HepG2 (cell line): ENCODE data around the gene DQX1. TPM values are rescaled to one million over a fixed set of nuclear protein-coding genes. Genes with fewer than 3 reads are reported as not detected.

Experiments
- GATAD1 ChIP-seq: IDR thresholded peaks from 2 replicates; pipeline ENCODE4 v1.6.1; 2016; ENCODE audit warnings: missing genetic modification reagents, missing compliant biosample characterization
- JUNB ChIP-seq: sonication (generic); formaldehyde crosslinking; IDR thresholded peaks from 2 replicates; pipeline ENCODE4 v1.8.0; 2022; ENCODE audit warnings: missing genetic modification reagents, mild to moderate bottlenecking, borderline replicate concordance
- MTF1 ChIP-seq: sonication (generic); formaldehyde crosslinking; IDR thresholded peaks from 2 replicates; pipeline ENCODE4 v1.5.0; 2020; ENCODE audit warnings: missing genetic modification reagents
- NCOR1 ChIP-seq: fragments of 200-600 bp; sonication (generic); IDR thresholded peaks from 2 replicates; pipeline ENCODE4 v1.7.0; 2017; ENCODE audit warnings: antibody characterized with exemption, low read length, borderline replicate concordance
- RAD21 ChIP-seq: fragments of 450-650 bp; formaldehyde crosslinking; IDR thresholded peaks from 2 replicates; pipeline ENCODE4 v1.5.0; 2020; ENCODE audit warnings: mild to moderate bottlenecking
- RBFOX2 ChIP-seq: fragments of 200-400 bp; formaldehyde crosslinking; IDR thresholded peaks from 2 replicates; pipeline ENCODE4 v1.6.1; 2017; ENCODE audit warnings: low read depth, mild to moderate bottlenecking, low read length
- WIZ ChIP-seq: sonication (generic); formaldehyde crosslinking; IDR thresholded peaks from 2 replicates; pipeline ENCODE4 v1.5.1; 2020; ENCODE audit warnings: mild to moderate bottlenecking, missing genetic modification reagents
- ZBTB7B ChIP-seq: sonication (generic); formaldehyde crosslinking; IDR thresholded peaks from 2 replicates; pipeline ENCODE4 v1.4.0; 2020; ENCODE audit warnings: missing genetic modification reagents
- ZNF761 ChIP-seq: sonication (generic); formaldehyde crosslinking; conservative IDR thresholded peaks from 2 replicates; pipeline ENCODE4 v1.4.0; 2020; ENCODE audit warnings: mild to moderate bottlenecking, missing genetic modification reagents
- ZNF782 ChIP-seq: sonication (generic); formaldehyde crosslinking; IDR thresholded peaks from 2 replicates; pipeline ENCODE4 v1.4.0; 2020; ENCODE audit warnings: missing genetic modification reagents, mild to moderate bottlenecking, borderline replicate concordance
- polyA plus RNA-seq, 8 experiments: library from polyadenylated mRNA; depleted of rRNA in 3 of 8; stranded (reverse) in 7 of 8; unstranded in 1 of 8; fragments of >200 nt; fragmentation: Illumina TruSeq in 4 of 8; extraction: Trizol in 4 of 8; gene quantifications; 2 replicates each; pipeline versions ENCODE4 v1.2.1 to v1.2.3, GENCODE V29; 2011 to 2016; ENCODE audit warnings: low read depth in 4 of 8, missing spikeins in 1 of 8, mixed read lengths in 1 of 8; ENCODE audit not compliant: insufficient read depth in 1 of 8
- total RNA-seq, 5 experiments: library from RNA; depleted of rRNA; stranded (reverse); fragments of >200 nt; fragmentation: Illumina TruSeq; extraction: Trizol; gene quantifications; 2 replicates each; pipeline ENCODE4 v1.2.3, GENCODE V29; 2016; ENCODE audit warnings: low read depth in 1 of 5
- TF ChIP-seq, protein P1 (sequence below): sonication (generic); formaldehyde crosslinking; IDR thresholded peaks from 2 replicates; pipeline ENCODE4 v1.4.0; 2020; ENCODE audit warnings: missing genetic modification reagents
- TF ChIP-seq, protein P2 (sequence below): sonication (generic); formaldehyde crosslinking; IDR thresholded peaks from 2 replicates; pipeline ENCODE4 v1.5.1; 2020; ENCODE audit warnings: mild to moderate bottlenecking, missing genetic modification reagents, moderate library complexity
- TF ChIP-seq, protein P3 (sequence below): sonication (generic); formaldehyde crosslinking; IDR thresholded peaks from 2 replicates; pipeline ENCODE4 v1.4.0; 2020; ENCODE audit warnings: missing genetic modification reagents, mild to moderate bottlenecking, borderline replicate concordance
- TF ChIP-seq, protein P4 (sequence below): sonication (generic); formaldehyde crosslinking; IDR thresholded peaks from 2 replicates; pipeline ENCODE4 v1.4.0; 2020; ENCODE audit warnings: missing genetic modification reagents

The DQX1 gene
- total and polyA plus RNA-seq, 2 of the 13 experiments (the other 11 are each of a cell fraction or from before 2014, with no cell fraction given), result 27.6 to 89.8 TPM

DNA sequence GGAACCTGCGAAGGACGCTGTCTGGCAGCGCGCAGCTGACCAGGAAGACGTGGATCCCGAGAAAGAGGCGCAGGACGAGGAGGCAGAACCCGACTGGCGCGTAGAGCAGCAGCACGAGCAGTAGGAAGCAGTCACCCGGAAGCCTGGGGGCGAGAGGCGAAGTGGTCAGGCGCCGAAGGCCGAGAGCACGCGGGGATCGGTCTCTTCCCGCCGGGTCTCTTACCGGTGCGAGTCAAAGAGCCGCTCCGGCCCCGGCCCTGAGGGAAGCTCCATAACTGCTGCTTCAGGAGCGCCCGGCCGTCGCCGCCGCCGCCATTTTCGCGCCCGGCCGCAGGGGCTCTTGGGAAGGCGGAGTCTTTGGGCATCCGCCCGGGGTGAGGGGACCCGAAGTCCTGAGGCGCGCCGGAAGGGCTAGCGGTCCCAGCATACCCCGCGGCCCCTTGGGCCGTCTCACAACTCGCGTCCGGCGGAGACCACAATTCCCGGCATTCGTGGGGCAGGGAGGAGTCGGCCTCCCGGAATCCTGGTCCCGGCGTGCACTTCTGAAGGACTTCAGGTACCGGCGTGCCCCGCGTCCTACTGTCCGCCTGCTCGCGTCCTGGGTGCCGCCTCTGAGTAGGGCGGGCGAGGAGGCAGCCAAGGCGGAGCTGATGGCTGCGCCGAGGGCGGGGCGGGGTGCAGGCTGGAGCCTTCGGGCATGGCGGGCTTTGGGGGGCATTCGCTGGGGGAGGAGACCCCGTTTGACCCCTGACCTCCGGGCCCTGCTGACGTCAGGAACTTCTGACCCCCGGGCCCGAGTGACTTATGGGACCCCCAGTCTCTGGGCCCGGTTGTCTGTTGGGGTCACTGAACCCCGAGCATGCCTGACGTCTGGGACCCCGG, 3.6 kb upstream of the DQX1 start, which contains the start of the genes AUP1 and HTRA2 (continued):
- TF ChIP-seq, protein P1, sequence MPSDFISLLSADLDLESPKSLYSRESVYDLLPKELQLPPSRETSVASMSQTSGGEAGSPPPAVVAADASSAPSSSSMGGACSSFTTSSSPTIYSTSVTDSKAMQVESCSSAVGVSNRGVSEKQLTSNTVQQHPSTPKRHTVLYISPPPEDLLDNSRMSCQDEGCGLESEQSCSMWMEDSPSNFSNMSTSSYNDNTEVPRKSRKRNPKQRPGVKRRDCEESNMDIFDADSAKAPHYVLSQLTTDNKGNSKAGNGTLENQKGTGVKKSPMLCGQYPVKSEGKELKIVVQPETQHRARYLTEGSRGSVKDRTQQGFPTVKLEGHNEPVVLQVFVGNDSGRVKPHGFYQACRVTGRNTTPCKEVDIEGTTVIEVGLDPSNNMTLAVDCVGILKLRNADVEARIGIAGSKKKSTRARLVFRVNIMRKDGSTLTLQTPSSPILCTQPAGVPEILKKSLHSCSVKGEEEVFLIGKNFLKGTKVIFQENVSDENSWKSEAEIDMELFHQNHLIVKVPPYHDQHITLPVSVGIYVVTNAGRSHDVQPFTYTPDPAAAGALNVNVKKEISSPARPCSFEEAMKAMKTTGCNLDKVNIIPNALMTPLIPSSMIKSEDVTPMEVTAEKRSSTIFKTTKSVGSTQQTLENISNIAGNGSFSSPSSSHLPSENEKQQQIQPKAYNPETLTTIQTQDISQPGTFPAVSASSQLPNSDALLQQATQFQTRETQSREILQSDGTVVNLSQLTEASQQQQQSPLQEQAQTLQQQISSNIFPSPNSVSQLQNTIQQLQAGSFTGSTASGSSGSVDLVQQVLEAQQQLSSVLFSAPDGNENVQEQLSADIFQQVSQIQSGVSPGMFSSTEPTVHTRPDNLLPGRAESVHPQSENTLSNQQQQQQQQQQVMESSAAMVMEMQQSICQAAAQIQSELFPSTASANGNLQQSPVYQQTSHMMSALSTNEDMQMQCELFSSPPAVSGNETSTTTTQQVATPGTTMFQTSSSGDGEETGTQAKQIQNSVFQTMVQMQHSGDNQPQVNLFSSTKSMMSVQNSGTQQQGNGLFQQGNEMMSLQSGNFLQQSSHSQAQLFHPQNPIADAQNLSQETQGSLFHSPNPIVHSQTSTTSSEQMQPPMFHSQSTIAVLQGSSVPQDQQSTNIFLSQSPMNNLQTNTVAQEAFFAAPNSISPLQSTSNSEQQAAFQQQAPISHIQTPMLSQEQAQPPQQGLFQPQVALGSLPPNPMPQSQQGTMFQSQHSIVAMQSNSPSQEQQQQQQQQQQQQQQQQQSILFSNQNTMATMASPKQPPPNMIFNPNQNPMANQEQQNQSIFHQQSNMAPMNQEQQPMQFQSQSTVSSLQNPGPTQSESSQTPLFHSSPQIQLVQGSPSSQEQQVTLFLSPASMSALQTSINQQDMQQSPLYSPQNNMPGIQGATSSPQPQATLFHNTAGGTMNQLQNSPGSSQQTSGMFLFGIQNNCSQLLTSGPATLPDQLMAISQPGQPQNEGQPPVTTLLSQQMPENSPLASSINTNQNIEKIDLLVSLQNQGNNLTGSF (CRISPR knock-in tag), result no peak
- TF ChIP-seq, protein P2, sequence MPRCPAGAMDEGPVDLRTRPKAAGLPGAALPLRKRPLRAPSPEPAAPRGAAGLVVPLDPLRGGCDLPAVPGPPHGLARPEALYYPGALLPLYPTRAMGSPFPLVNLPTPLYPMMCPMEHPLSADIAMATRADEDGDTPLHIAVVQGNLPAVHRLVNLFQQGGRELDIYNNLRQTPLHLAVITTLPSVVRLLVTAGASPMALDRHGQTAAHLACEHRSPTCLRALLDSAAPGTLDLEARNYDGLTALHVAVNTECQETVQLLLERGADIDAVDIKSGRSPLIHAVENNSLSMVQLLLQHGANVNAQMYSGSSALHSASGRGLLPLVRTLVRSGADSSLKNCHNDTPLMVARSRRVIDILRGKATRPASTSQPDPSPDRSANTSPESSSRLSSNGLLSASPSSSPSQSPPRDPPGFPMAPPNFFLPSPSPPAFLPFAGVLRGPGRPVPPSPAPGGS, result no peak
- peak; percentile 99 for TF ChIP-seq RBFOX2
- no peak for TF ChIP-seq WIZ (CRISPR knock-in tag)
- no peak for TF ChIP-seq MTF1 (CRISPR knock-in tag)
- TF ChIP-seq JUNB, result no peak
- TF ChIP-seq ZBTB7B (CRISPR knock-in tag), result peak; percentile 55
- TF ChIP-seq, protein P3, sequence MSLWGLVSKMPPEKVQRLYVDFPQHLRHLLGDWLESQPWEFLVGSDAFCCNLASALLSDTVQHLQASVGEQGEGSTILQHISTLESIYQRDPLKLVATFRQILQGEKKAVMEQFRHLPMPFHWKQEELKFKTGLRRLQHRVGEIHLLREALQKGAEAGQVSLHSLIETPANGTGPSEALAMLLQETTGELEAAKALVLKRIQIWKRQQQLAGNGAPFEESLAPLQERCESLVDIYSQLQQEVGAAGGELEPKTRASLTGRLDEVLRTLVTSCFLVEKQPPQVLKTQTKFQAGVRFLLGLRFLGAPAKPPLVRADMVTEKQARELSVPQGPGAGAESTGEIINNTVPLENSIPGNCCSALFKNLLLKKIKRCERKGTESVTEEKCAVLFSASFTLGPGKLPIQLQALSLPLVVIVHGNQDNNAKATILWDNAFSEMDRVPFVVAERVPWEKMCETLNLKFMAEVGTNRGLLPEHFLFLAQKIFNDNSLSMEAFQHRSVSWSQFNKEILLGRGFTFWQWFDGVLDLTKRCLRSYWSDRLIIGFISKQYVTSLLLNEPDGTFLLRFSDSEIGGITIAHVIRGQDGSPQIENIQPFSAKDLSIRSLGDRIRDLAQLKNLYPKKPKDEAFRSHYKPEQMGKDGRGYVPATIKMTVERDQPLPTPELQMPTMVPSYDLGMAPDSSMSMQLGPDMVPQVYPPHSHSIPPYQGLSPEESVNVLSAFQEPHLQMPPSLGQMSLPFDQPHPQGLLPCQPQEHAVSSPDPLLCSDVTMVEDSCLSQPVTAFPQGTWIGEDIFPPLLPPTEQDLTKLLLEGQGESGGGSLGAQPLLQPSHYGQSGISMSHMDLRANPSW (CRISPR knock-in tag), result no peak
- TF ChIP-seq ZNF761 (CRISPR knock-in tag), result peak; percentile 85
- peak; percentile 61; the same call in 1 of the 2 replicates for TF ChIP-seq NCOR1
- TF ChIP-seq GATAD1 (CRISPR knock-in tag), result peak; percentile 97
- TF ChIP-seq ZNF782 (CRISPR knock-in tag), result peak; percentile 71; the same call in 1 of the 2 replicates
- TF ChIP-seq RAD21 (CRISPR knock-in tag), result peak; percentile 52
- TF ChIP-seq, protein P4, sequence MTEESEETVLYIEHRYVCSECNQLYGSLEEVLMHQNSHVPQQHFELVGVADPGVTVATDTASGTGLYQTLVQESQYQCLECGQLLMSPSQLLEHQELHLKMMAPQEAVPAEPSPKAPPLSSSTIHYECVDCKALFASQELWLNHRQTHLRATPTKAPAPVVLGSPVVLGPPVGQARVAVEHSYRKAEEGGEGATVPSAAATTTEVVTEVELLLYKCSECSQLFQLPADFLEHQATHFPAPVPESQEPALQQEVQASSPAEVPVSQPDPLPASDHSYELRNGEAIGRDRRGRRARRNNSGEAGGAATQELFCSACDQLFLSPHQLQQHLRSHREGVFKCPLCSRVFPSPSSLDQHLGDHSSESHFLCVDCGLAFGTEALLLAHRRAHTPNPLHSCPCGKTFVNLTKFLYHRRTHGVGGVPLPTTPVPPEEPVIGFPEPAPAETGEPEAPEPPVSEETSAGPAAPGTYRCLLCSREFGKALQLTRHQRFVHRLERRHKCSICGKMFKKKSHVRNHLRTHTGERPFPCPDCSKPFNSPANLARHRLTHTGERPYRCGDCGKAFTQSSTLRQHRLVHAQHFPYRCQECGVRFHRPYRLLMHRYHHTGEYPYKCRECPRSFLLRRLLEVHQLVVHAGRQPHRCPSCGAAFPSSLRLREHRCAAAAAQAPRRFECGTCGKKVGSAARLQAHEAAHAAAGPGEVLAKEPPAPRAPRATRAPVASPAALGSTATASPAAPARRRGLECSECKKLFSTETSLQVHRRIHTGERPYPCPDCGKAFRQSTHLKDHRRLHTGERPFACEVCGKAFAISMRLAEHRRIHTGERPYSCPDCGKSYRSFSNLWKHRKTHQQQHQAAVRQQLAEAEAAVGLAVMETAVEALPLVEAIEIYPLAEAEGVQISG (CRISPR knock-in tag), result peak; percentile 98
